OCI-LY1 (cell line): ENCODE measurements around the gene NHERF2.

ENCODE experiments used
- EZH2 ChIP-seq: fragments of 200-600 bp; sonication (generic), shearing (Covaris generic); IDR thresholded peaks from 2 replicates; pipeline ENCODE4 v1.8.0; 2017; ENCODE audit warnings: borderline replicate concordance, mixed run types, mild to moderate bottlenecking, antibody characterized with exemption, low read length, moderate library complexity, mixed read lengths
- TF ChIP-seq, protein P1 (sequence below): fragments of 200-600 bp; sonication (generic), shearing (Covaris generic); IDR thresholded peaks from 2 replicates; pipeline ENCODE4 v1.5.1; 2017; ENCODE audit warnings: mild to moderate bottlenecking, antibody characterized with exemption, low read length, moderate library complexity, mixed read lengths

GRCh38 chr16:2040041-2040786 lies 13.5 kb downstream of the NHERF2 start:
- TF ChIP-seq, protein P1, sequence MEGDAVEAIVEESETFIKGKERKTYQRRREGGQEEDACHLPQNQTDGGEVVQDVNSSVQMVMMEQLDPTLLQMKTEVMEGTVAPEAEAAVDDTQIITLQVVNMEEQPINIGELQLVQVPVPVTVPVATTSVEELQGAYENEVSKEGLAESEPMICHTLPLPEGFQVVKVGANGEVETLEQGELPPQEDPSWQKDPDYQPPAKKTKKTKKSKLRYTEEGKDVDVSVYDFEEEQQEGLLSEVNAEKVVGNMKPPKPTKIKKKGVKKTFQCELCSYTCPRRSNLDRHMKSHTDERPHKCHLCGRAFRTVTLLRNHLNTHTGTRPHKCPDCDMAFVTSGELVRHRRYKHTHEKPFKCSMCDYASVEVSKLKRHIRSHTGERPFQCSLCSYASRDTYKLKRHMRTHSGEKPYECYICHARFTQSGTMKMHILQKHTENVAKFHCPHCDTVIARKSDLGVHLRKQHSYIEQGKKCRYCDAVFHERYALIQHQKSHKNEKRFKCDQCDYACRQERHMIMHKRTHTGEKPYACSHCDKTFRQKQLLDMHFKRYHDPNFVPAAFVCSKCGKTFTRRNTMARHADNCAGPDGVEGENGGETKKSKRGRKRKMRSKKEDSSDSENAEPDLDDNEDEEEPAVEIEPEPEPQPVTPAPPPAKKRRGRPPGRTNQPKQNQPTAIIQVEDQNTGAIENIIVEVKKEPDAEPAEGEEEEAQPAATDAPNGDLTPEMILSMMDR = no peak
- no peak for TF ChIP-seq EZH2
